HCT116 (cell line): ENCODE measurements around the gene ASPRV1. TPM values are rescaled to one million over a fixed set of nuclear protein-coding genes. Genes with fewer than 3 reads are reported as not detected.

Experiments
- ATAC-seq: fragments of 200-7000 bp; cut with Tn5 transposase; 2 replicates; pipeline ENCODE4 v1.9.1; 2020; ENCODE audit warnings: mild to moderate bottlenecking, moderate library complexity
- BruUV-seq: library from RNA; stranded (reverse); fragments of 400-500 nt; replicated peaks from 2 replicates; lab custom pipeline; 2021; lab: Mats Ljungman, UMichigan
- CTCF ChIA-PET: fragments of 300-600 bp; sonication (Branson Sonifier 250); formaldehyde crosslinking; loops from one replicate; lab custom pipeline; 2021; ENCODE audit warnings: antibody characterized with exemption; lab: Charles Lee
- POLR2A ChIA-PET: fragments of 300-600, 350-600 bp; sonication (Branson Sonifier 250); formaldehyde crosslinking; loops from one replicate; lab custom pipeline; 2021; ENCODE audit warnings: antibody characterized with exemption; lab: Charles Lee
- RAD21 ChIA-PET, 2 experiments: fragments of 300-600 bp; sonication (Branson Sonifier 250); formaldehyde crosslinking; loops; one replicate each; lab custom pipeline; 2023; ENCODE audit warnings: low total read pairs in 2 of 2; ENCODE audit not compliant: uncharacterized antibody in 2 of 2, unreplicated experiment in 2 of 2, low non-redundant PET in 1 of 2; lab: Charles Lee
- DNase-seq: peaks from one replicate; pipeline ENCODE4 v3.0.0-alpha.2; 2010; ENCODE audit warnings: low read depth, low spot score
- H2AFZ ChIP-seq: fragments of 200-600 bp; shearing (Covaris generic), sonication (generic); 2 replicates; pipeline ENCODE4 v1.6.1; 2017; ENCODE audit warnings: low read depth, mixed run types, mixed read lengths, antibody characterized with exemption, low read length; ENCODE audit not compliant: poor library complexity, severe bottlenecking
- H3K27ac ChIP-seq: 2 replicates; pipeline ENCODE4 v1.5.1; 2012; ENCODE audit warnings: low read depth, low read length
- H3K27me3 ChIP-seq: fragments of 200-600 bp; sonication (generic); 2 replicates; pipeline ENCODE4 v1.6.1; 2016; ENCODE audit warnings: mixed run types, low read length, mixed read lengths; ENCODE audit not compliant: insufficient read depth
- H3K36me3 ChIP-seq, 2 experiments: fragments of 200-500 bp in 1 of 2; fragments of 200-600 bp in 1 of 2; sonication (Bioruptor generic) in 1 of 2; sonication (generic) in 1 of 2; 2 replicates each; pipeline versions ENCODE4 v1.5.1 to v1.6.1; 2014 to 2016; ENCODE audit warnings: low read length in 2 of 2, inconsistent platforms in 1 of 2, mixed read lengths in 1 of 2, mixed run types in 1 of 2; ENCODE audit not compliant: insufficient read depth in 2 of 2, control insufficient read depth in 1 of 2
- H3K4me1 ChIP-seq, 2 experiments: fragments of 200-600 bp in 1 of 2; sonication (generic) in 1 of 2; 2 replicates each; pipeline versions ENCODE4 v1.5.1 to v1.6.1; 2012 to 2017; ENCODE audit warnings: low read length in 2 of 2, inconsistent platforms in 1 of 2, mild to moderate bottlenecking in 1 of 2, mixed read lengths in 1 of 2, mixed run types in 1 of 2, moderate library complexity in 1 of 2; ENCODE audit not compliant: insufficient read depth in 2 of 2, control insufficient read depth in 1 of 2
- H3K4me2 ChIP-seq: fragments of 200-600 bp; sonication (generic); 2 replicates; pipeline ENCODE4 v1.6.1; 2017; ENCODE audit warnings: mixed run types, low read length, mixed read lengths
- H3K4me3 ChIP-seq, 2 experiments: fragments of 200-600 bp in 1 of 2; sonication (generic) in 1 of 2; replicated peaks in 1 of 2; 2 replicates each; pipeline ENCODE4 v1.5.1; 2011 to 2016; ENCODE audit warnings: low read length in 2 of 2, control low read depth in 1 of 2, low read depth in 1 of 2, mild to moderate bottlenecking in 1 of 2, mixed read lengths in 1 of 2, mixed run types in 1 of 2
- H3K79me2 ChIP-seq: fragments of 200-600 bp; sonication (generic); 2 replicates; pipeline ENCODE4 v1.6.1; 2017; ENCODE audit warnings: mild to moderate bottlenecking, mixed run types, low read length, moderate library complexity, mixed read lengths; ENCODE audit not compliant: insufficient read depth
- H3K9ac ChIP-seq: fragments of 200-600 bp; sonication (generic); 2 replicates; pipeline ENCODE4 v1.6.1; 2016; ENCODE audit warnings: low read length, mixed read lengths
- H3K9me2 ChIP-seq: fragments of 200-600 bp; sonication (generic), shearing (Covaris generic); 2 replicates; pipeline ENCODE4 v1.6.1; 2017; ENCODE audit warnings: mixed run types, mild to moderate bottlenecking, moderate library complexity; ENCODE audit not compliant: insufficient read depth
- H3K9me3 ChIP-seq, 2 experiments: fragments of 200-500 bp in 1 of 2; fragments of 200-600 bp in 1 of 2; sonication (Bioruptor generic) in 1 of 2; sonication (generic) in 1 of 2; 2 replicates each; pipeline ENCODE4 v1.6.1; 2014 to 2017; ENCODE audit warnings: low read length in 2 of 2, mixed read lengths in 2 of 2, inconsistent platforms in 1 of 2, low read depth in 1 of 2, mild to moderate bottlenecking in 1 of 2, mixed run types in 1 of 2, moderate library complexity in 1 of 2; ENCODE audit not compliant: control insufficient read depth in 1 of 2, insufficient read depth in 1 of 2
- H4K20me1 ChIP-seq: fragments of 200-600 bp; sonication (generic), shearing (Covaris generic); 2 replicates; pipeline ENCODE4 v1.6.1; 2017; ENCODE audit warnings: mixed run types, mild to moderate bottlenecking, moderate library complexity; ENCODE audit not compliant: insufficient read depth
- CBX3 ChIP-seq: IDR thresholded peaks from 2 replicates; pipeline ENCODE4 v1.6.1; 2012; ENCODE audit warnings: low read depth
- CTCF ChIP-seq, 3 experiments: fragments of 200-600 bp in 1 of 3; sonication (generic) in 1 of 3; IDR thresholded peaks in 2 of 3; conservative IDR thresholded peaks in 1 of 3; 2 replicates each; pipeline ENCODE4 v1.5.1; 2012 to 2017; ENCODE audit warnings: low read depth in 2 of 3, low read length in 2 of 3, antibody characterized with exemption in 1 of 3, borderline replicate concordance in 1 of 3, control low read depth in 1 of 3, mild to moderate bottlenecking in 1 of 3, mixed read lengths in 1 of 3, mixed run types in 1 of 3, moderate library complexity in 1 of 3; ENCODE audit not compliant: insufficient read depth in 1 of 3
- EZH2 ChIP-seq: fragments of 200-600 bp; sonication (generic); IDR thresholded peaks from 2 replicates; pipeline ENCODE4 v1.6.1; 2017; ENCODE audit warnings: antibody characterized with exemption, mixed run types
- EZH2phosphoT487 ChIP-seq: fragments of 200-600 bp; IDR thresholded peaks from 2 replicates; pipeline ENCODE4 v1.6.1; 2018; ENCODE audit warnings: antibody characterized with exemption, borderline replicate concordance
- SIN3A ChIP-seq: IDR thresholded peaks from 2 replicates; pipeline ENCODE4 v1.6.1; 2012; ENCODE audit warnings: low read depth
- SRF ChIP-seq: IDR thresholded peaks from 2 replicates; pipeline ENCODE4 v1.6.1; 2012; ENCODE audit warnings: low read depth
- ZBTB33 ChIP-seq: IDR thresholded peaks from 2 replicates; pipeline ENCODE4 v1.6.1; 2011; ENCODE audit warnings: mild to moderate bottlenecking, low read length, moderate library complexity; ENCODE audit not compliant: insufficient replicate concordance; ENCODE audit errors: extremely low read depth
- ZFX ChIP-seq: fragments of 450-650 bp; IDR thresholded peaks from 2 replicates; pipeline ENCODE4 v1.6.1; 2017
- ZNF274 ChIP-seq: fragments of 200-500 bp; sonication (Bioruptor generic); IDR thresholded peaks from 2 replicates; pipeline ENCODE4 v1.6.1; 2014; ENCODE audit warnings: mild to moderate bottlenecking, low read depth, low read length, inconsistent platforms
- intact Hi-C: fragments of 100-400 bp; cut with micrococcal nuclease; formaldehyde crosslinking; loops from 2 replicates; pipeline ENCODE4 v1.10.0; 2022
- total RNA-seq: library from RNA; stranded (reverse); gene quantifications from one replicate; pipeline ENCODE4 v1.2.1, GENCODE V29; 2021; ENCODE audit not compliant: unreplicated experiment
- TF ChIP-seq, protein P1 (sequence below): IDR thresholded peaks from 2 replicates; pipeline ENCODE4 v1.6.1; 2012
- TF ChIP-seq, protein P2 (sequence below): IDR thresholded peaks from 2 replicates; pipeline ENCODE4 v1.6.1; 2012; ENCODE audit warnings: low read depth

The ASPRV1 gene
- total RNA-seq, 1 experiment from 2014 or later, result 1.1 TPM

DNA sequence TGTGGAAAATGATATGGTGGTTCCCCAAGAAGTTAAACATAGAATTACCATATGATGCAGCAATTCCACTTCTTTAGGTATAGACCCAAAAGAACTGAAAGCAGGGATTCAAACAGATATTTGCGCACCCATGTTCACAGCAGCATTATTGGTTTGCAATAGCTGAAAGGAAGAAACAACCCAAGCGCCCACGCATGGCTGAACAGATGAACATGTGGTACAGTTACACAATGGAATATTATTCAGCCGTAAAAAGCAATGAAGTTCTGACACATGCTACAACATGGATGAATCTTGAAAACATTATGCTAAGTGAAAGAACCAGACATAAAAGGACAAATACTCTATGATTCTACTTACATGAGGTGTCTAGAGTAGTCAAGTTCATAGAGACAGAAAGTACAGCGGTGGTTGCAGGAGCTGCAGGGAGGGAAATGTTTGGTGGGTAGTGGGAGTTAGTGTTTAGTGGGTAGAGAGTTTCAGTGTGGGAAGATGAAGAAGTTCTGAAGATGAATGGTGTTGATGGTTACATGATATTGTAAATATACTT is 26.7 kb upstream of the ASPRV1 start:
- Histone ChIP-seq H4K20me1 (no peaks in the 10 kb centered on the region), H3K4me1 (peaks cover 9 to 14% of the 10 kb centered on the region in 2 experiments), H2AFZ (no peak overlapping the region), H3K36me3 (no peaks in the 10 kb centered on the region), H3K4me3 (no peak overlapping the region), H3K27me3 (no peaks in the 10 kb centered on the region), H3K79me2 (no peaks in the 10 kb centered on the region), H3K9me2 (no peaks in the 10 kb centered on the region), H3K27ac (no peak overlapping the region), H3K4me2 (no peak overlapping the region), H3K9ac (no peak overlapping the region)
- intact Hi-C loops, result no loop called here
- ChIA-PET RAD21 (no interaction called here), POLR2A (no interaction called here), CTCF (no interaction called here)
- DNase-seq (no peak), ATAC-seq (no peak)
- BruUV-seq, result no TSS peak
- TF ChIP-seq EZH2phosphoT487 (no peak), SIN3A (no peak), ZNF274 (no peak), ZBTB33 (no peak), ZFX (no peak)
- TF ChIP-seq, protein P1, sequence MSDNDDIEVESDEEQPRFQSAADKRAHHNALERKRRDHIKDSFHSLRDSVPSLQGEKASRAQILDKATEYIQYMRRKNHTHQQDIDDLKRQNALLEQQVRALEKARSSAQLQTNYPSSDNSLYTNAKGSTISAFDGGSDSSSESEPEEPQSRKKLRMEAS, result no peak
- TF ChIP-seq, all 23 proteins: peak for 0
- H3K9me3 ChIP-seq, result no peaks in the 10 kb centered on the region

DNA sequence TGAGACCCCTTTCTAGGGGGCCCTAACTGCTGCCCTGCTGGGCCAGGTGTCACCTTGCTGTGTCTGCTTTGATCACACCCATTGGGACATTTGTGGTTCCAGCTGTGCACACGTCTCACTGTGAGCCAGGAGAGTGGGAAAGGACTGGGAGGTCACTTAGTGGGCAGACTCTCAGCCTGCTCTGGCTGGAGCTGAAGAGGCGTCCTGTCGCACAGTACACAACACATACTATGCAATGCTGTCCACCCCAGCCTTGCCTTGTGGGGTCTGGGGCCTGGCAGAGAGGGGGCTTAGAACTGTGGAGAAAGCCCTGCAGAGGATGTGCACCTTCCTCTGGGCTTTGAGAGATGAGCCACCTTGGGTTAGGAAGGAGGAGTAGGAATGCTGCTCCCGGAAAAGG is 25.3 kb upstream of the ASPRV1 start:
- H3K4me2 ChIP-seq, result no peak overlapping the region
- CTCF ChIA-PET, result no interaction called here
- no peak overlapping the region for H3K9ac ChIP-seq
- RAD21 ChIA-PET, result no interaction called here
- H3K9me3 ChIP-seq, result no peaks in the 10 kb centered on the region
- ATAC-seq (no peak), DNase-seq (no peak)
- no peaks in the 10 kb centered on the region for H3K27me3 ChIP-seq
- H3K4me1 ChIP-seq, result peaks cover 9 to 14% of the 10 kb centered on the region in 2 experiments
- no peak overlapping the region for H2AFZ ChIP-seq
- no peaks in the 10 kb centered on the region for H4K20me1 ChIP-seq
- H3K27ac ChIP-seq, result no peak overlapping the region
- intact Hi-C loops, result no loop called here
- BruUV-seq, result no TSS peak
- no peaks in the 10 kb centered on the region for H3K36me3 ChIP-seq
- H3K9me2 ChIP-seq, result no peaks in the 10 kb centered on the region
- POLR2A ChIA-PET, result no interaction called here
- no peak overlapping the region for H3K4me3 ChIP-seq
- H3K79me2 ChIP-seq, result no peaks in the 10 kb centered on the region
- TF ChIP-seq, protein P2, sequence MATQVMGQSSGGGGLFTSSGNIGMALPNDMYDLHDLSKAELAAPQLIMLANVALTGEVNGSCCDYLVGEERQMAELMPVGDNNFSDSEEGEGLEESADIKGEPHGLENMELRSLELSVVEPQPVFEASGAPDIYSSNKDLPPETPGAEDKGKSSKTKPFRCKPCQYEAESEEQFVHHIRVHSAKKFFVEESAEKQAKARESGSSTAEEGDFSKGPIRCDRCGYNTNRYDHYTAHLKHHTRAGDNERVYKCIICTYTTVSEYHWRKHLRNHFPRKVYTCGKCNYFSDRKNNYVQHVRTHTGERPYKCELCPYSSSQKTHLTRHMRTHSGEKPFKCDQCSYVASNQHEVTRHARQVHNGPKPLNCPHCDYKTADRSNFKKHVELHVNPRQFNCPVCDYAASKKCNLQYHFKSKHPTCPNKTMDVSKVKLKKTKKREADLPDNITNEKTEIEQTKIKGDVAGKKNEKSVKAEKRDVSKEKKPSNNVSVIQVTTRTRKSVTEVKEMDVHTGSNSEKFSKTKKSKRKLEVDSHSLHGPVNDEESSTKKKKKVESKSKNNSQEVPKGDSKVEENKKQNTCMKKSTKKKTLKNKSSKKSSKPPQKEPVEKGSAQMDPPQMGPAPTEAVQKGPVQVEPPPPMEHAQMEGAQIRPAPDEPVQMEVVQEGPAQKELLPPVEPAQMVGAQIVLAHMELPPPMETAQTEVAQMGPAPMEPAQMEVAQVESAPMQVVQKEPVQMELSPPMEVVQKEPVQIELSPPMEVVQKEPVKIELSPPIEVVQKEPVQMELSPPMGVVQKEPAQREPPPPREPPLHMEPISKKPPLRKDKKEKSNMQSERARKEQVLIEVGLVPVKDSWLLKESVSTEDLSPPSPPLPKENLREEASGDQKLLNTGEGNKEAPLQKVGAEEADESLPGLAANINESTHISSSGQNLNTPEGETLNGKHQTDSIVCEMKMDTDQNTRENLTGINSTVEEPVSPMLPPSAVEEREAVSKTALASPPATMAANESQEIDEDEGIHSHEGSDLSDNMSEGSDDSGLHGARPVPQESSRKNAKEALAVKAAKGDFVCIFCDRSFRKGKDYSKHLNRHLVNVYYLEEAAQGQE, result no peak
- no peak for TF ChIP-seq SRF
- no peak for TF ChIP-seq ZNF274
- no peak for TF ChIP-seq CTCF (IDR thresholded peaks at IDR 0.05 in 2 of 3, conservative IDR thresholded peaks at IDR 0.05 in 1 of 3; ENCODE audit: borderline replicate concordance in 1 of 3, insufficient read depth in 1 of 3, low read depth in 2 of 3, low read length in 2 of 3)
- TF ChIP-seq ZFX, result no peak
- no peak for TF ChIP-seq EZH2phosphoT487
- no peak for TF ChIP-seq EZH2
- TF ChIP-seq CBX3, result no peak
